GOT3 (cell line): ENCODE results near the gene ALG10.
"Not testable (repeated sequence)": the region's sequence is repeated elsewhere in the genome, so short reads cannot be mapped to it uniquely, and the experiment has no call there.

Experiments used
- DNase-seq: peaks from one replicate; lab custom pipeline; 2025; ENCODE audit warnings: mixed read lengths; lab: John Stamatoyannopoulos, UW

The ALG10 gene, protein sequence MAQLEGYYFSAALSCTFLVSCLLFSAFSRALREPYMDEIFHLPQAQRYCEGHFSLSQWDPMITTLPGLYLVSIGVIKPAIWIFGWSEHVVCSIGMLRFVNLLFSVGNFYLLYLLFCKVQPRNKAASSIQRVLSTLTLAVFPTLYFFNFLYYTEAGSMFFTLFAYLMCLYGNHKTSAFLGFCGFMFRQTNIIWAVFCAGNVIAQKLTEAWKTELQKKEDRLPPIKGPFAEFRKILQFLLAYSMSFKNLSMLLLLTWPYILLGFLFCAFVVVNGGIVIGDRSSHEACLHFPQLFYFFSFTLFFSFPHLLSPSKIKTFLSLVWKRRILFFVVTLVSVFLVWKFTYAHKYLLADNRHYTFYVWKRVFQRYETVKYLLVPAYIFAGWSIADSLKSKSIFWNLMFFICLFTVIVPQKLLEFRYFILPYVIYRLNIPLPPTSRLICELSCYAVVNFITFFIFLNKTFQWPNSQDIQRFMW

DNA sequence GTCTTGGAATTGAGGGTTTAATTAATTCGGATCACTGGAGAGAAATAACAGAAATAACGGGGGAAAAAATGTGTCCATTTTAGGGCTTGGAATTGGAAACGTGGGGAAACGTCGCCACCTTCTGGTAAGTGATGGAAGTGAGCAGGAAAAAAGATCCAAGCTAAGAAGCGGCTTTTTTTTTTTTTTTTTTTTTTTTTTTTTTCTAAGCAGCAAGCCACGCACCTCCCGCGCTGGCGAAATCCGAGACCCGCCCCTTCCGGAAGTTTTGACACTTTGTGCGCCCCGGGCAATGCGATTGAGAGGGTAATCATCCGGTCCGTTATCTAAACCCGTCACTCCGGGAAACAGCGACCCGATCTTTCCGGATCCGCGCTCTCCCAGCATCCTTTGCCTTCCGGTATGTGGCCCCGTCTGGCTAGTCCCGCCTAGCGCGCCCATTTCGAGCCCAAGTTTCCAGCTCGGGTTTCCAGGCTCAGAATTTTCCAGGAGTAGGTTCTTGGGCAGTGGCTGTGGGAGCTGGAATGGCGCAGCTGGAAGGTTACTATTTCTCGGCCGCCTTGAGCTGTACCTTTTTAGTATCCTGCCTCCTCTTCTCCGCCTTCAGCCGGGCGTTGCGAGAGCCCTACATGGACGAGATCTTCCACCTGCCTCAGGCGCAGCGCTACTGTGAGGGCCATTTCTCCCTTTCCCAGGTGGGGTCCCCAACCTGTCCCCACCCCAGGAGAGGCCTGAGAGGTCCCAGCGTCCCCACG lies at the start of gene ALG10:
TSS of gene ALG10 (plus strand) at position 418 of the 752 bp plus-strand sequence. CDS start at position 522, 104 bp downstream.
- peak; percentile 84 for DNase-seq

DNA sequence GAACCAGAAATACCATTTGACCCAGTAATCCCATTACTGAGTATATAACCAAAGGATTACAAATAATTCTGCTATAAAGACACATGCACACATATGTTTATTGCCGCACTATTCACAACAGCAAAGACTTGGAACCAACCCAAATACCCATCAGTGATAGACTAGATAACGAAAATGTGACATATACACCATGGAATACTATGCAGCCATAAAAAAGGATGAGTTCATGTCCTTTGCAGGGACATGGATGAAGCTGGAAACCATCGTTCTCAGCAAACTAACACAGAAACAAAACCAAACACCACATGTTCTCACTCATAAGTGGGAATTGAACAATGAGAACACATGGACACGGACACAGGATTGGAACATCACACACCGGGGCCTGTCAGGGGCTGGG lies 49.4 kb upstream of the ALG10 start:
- not testable (repeated sequence) for DNase-seq

DNA sequence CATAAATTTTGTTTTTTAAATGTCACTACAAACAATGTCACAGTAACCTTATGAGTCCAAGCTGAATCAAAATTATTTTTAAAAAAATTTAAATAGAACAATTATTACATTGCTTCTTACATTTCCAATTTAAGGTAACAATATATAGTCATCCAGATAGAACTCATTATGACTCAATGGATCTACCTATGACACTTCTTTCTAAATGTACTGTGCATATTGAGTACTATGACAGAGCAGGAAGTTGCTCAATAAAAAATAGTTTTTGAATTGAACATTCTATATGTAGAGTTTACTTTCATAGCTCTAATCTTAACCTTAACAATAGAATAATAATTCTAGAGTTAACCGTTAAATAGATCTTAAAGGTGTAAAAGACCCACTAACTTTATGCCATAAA lies 44.4 kb upstream of the ALG10 start:
- no peak for DNase-seq

- no peak for DNase-seq
Measured at GRCh38 chr12:33988197-33988805, 34.0 kb upstream of the ALG10 start.

DNA sequence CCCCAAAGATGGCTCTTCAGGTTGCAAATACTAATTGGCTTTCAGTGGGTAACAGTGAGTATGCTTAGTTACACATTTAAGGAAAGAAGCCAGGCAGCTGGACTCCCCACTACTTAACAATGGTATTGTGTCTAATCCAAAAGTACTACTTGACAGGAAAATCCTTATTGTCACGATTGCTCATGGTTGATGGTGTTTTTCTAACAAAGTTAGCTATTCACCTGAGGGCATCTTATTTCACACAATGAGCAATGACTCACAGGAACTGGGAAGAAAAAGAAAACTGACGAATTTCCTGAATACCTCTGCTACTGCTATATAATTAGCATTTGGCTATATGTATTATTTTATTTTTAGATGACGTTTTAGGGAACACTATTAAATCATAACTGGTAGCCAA lies 33.4 kb upstream of the ALG10 start:
- no peak for DNase-seq

GRCh38 chr12:33994857-33995808 lies 27.2 kb upstream of the ALG10 start:
- DNase-seq, result no peak

DNA sequence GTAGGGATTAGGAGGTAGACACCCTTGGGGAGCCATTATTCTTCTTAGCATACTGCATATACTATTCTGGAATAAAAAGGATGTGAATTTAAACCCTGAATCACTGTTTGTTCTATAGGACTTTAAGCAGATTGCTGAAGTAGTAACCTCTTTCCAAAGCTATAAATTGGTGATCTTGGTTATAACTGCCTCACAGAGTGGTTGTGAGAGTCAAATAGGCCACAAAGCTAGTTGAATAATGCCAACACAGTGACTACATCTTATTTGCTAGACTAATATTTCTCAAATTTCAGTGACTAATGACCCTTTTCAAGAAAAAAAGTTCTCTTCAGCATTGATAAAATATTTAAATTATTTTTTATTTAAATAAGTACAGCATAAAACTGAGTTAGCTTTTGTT lies 13.5 kb upstream of the ALG10 start:
- not testable (repeated sequence) for DNase-seq

GRCh38 chr12:34016361-34016760 lies 5.9 kb upstream of the ALG10 start:
- DNase-seq, result no peak

GRCh38 chr12:34021071-34021470 lies 1.2 kb upstream of the ALG10 start:
- no peak for DNase-seq

- not testable (repeated sequence) for DNase-seq
Measured at GRCh38 chr12:34027661-34028060, 5.4 kb downstream of the ALG10 start.

DNA sequence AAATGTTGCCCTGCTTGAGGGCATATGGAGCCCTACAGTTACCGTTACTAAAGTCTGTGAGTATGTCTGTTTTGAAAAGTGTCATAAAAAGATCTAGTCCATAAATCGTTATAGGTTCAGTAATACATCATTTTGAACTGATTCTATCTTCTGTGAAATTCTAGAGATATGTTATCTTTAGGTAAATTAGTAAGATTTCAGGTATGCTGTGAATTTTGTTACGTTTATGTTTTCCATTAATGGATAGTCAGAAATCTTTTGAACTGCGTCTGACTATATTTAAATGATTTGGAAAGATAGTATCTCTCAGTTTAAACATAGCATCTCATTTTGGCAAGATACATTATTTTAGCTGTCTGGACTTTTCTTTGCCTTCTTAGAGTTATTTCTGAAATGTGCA lies 8.3 kb downstream of the ALG10 start:
- DNase-seq, result no peak

- no peak for DNase-seq
Measured at GRCh38 chr12:34033628-34034296, 11.5 kb downstream of the ALG10 start.

- DNase-seq, result not testable (repeated sequence)
Measured at GRCh38 chr12:34038357-34038756, 16.1 kb downstream of the ALG10 start.

DNA sequence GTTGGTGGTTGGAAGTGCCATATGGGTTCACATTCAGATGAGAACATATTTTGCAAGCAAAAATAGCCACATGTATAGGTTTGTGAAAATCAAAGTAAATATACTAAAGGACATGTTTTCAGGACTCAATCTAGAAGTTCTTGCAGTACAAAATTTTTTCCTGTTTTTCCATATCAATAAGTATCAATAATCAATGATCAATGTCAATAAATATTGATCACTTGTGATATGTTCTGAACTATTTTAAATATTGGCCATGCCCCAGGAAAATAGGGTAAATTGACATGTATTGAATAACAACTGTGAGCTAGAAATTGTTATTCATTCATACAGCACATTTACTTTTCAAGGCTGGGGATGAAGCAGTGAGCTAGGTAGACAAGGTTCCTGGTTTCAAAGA lies 24.3 kb downstream of the ALG10 start:
- no peak for DNase-seq

DNA sequence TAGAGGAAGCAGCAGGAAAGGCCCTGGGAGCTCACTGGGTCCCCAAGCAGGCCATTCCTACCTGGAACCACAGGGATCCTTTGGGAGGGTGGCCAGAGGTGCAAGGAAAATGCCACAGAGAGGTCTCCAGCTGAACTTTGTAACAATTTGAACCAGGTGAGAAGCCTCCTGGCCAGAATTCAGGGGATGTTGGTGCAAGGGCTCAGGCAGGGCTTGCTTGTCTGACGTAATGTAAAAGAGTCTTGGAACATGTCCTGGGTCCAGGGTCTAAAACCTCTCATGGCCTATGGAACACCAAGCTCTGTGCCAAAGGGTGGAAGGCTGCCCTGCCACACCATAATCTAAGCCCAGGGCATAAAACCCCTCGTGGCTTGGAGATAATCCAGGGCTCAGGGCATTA lies 25.6 kb downstream of the ALG10 start:
- not testable (repeated sequence) for DNase-seq

GRCh38 chr12:34048714-34049113 lies 26.4 kb downstream of the ALG10 start:
- no peak for DNase-seq

- no peak for DNase-seq
Measured at GRCh38 chr12:34051486-34051885, 29.2 kb downstream of the ALG10 start.

DNA sequence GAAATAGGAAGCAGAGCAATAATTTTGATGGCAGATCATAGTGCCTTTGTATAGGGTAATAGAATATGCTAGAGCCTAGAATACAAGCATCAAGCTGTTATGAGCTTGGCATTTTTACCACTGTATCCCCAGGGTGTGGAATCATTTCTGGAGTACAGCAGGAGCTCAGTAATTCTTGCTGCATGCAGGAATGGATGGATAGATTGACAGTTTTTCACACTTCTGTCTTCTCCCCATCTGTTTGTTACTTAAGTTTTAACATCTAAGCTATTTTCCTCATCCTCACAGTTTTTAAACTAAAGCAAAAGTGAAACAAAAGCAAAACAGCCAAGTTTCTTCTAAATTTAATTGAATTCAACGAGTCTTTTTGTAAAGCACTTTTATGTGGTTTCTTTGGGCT lies 32.6 kb downstream of the ALG10 start:
- no peak for DNase-seq
